HFFc6 (cell line): ENCODE results near the gene OR8U1. TPM values are rescaled to one million over a fixed set of nuclear protein-coding genes. Genes with fewer than 3 reads are reported as not detected.
"Not testable (repeated sequence)": the region's sequence is repeated elsewhere in the genome, so short reads cannot be mapped to it uniquely, and the experiment has no call there.

Experiments used
- DNase-seq: peaks from one replicate; pipeline ENCODE4 v3.0.0-alpha.2; 2018
- H3K27ac Mint-ChIP-seq: 2 replicates; pipeline ENCODE4 v1.8.0; 2020; ENCODE audit warnings: mild to moderate bottlenecking, mixed read lengths
- H3K27me3 Mint-ChIP-seq: 2 replicates; pipeline ENCODE4 v1.8.0; 2021; ENCODE audit warnings: mild to moderate bottlenecking, moderate library complexity, mixed read lengths; ENCODE audit not compliant: insufficient read depth
- H3K36me3 Mint-ChIP-seq: 2 replicates; pipeline ENCODE4 v1.8.0; 2021; ENCODE audit warnings: low read depth, mixed read lengths
- H3K4me1 Mint-ChIP-seq: 2 replicates; pipeline ENCODE4 v1.8.0; 2020; ENCODE audit warnings: low read depth, mixed read lengths
- H3K4me3 Mint-ChIP-seq: 2 replicates; pipeline ENCODE4 v1.8.0; 2020; ENCODE audit warnings: mild to moderate bottlenecking, moderate library complexity, mixed read lengths
- H3K9me3 Mint-ChIP-seq: 2 replicates; pipeline ENCODE4 v1.8.0; 2020; ENCODE audit warnings: mild to moderate bottlenecking, mixed read lengths
- total RNA-seq, 6 experiments: library from RNA; stranded (reverse); fragmentation: NEBNext Ultra II Directional; extraction: Animal tissue kit (Norgen Biotek cat#: 25700); gene quantifications; 2 replicates in 1 of 6; 3 replicates in 5 of 6; pipeline ENCODE4 v1.2.3, GENCODE V29; 2021
- TF ChIP-seq, protein P1 (sequence below): fragments of 200-600 bp; sonication (generic); IDR thresholded peaks from 2 replicates; pipeline ENCODE4 v1.5.0; 2021; ENCODE audit warnings: antibody characterized with exemption, mild to moderate bottlenecking

OR8U1 gene
- total RNA-seq, 6 experiments from 2014 or later, result not detected

DNA sequence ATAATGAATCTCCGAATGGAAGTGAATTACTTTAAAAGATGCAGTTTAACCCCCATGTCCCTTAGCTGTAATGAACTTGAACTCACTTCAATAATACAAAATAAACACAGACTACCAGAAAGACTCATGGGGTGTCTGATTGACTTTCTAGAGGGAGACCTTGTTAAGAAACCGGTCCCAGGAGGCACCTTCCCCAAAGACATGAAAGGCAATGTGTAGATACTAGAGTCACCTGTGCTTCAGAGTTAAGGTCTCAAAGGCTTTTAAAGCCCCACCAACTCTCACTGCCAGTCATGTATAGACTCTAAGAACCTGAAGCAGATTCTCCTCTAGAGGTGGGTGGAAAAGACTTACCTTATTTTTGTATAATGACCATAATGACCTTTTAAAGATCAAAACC lies 21.4 kb upstream of the OR8U1 start, which contains the start of gene OR8J1:
Gene OR8J1 (plus strand): TSS at position 301 of the 400 bp plus-strand sequence. CDS start 5,956 bp downstream, outside the sequence.
- Mint-ChIP-seq H3K27ac (no peak within 1 kb of the TSS), H3K9me3 (peaks cover 4% of the 10 kb centered on the region; the same call in 1 of the 2 replicates), H3K4me3 (no peak within 1 kb of the TSS), H3K4me1 (no peaks in the 10 kb centered on the region), H3K36me3 (no peaks in the 10 kb centered on the region), H3K27me3 (no peaks in the 10 kb centered on the region; the same call in 1 of the 2 replicates)
- TF ChIP-seq, protein P1, sequence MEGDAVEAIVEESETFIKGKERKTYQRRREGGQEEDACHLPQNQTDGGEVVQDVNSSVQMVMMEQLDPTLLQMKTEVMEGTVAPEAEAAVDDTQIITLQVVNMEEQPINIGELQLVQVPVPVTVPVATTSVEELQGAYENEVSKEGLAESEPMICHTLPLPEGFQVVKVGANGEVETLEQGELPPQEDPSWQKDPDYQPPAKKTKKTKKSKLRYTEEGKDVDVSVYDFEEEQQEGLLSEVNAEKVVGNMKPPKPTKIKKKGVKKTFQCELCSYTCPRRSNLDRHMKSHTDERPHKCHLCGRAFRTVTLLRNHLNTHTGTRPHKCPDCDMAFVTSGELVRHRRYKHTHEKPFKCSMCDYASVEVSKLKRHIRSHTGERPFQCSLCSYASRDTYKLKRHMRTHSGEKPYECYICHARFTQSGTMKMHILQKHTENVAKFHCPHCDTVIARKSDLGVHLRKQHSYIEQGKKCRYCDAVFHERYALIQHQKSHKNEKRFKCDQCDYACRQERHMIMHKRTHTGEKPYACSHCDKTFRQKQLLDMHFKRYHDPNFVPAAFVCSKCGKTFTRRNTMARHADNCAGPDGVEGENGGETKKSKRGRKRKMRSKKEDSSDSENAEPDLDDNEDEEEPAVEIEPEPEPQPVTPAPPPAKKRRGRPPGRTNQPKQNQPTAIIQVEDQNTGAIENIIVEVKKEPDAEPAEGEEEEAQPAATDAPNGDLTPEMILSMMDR, result no peak
- DNase-seq, result no peak

DNA sequence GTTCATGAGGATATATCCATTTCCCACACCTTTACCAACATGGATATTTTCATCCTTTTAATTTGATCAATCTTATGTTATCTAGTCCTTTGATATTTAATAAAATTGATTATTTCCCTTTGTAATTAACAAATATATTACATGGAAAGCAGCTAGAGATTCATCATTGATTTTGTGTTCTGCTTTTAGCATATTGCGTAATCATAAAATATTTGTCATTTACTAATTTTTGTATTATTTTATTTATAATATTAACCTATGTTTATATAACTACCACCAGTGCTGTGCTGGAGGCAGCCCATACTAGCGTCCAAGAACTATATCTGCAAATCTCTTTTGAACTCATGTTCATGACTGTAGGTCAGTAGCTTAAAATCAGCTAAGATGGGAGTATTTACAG lies 4.7 kb downstream of the OR8U1 start:
- Mint-ChIP-seq H3K4me3 (no peak overlapping the region), H3K27ac (no peak overlapping the region), H3K4me1 (no peaks in the 10 kb centered on the region), H3K27me3 (no peaks in the 10 kb centered on the region; the same call in 1 of the 2 replicates), H3K9me3 (peaks cover 7% of the 10 kb centered on the region), H3K36me3 (no peaks in the 10 kb centered on the region)
- DNase-seq, result no peak
- TF ChIP-seq, protein P1, result no peak

DNA sequence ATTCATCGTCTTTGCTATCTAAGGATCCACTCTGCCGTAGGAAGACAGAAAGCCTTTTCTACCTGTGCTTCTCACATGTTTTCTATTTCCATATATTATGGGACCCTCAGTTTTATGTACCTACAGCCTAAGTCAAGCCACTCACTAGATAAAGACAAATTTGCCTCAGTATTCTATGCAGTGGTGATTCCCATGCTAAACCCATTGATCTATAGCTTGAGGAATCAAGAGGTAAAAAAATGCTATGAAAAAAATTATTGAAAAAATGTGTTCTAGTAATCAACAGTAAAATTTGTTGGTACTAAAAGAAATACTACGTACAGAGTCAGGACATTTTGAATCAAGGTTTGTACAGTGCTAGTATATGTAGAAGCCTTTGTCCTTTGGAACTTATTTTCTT lies 19.0 kb downstream of the OR8U1 start:
- Mint-ChIP-seq H3K4me1 (no peaks in the 10 kb centered on the region), H3K36me3 (no peaks in the 10 kb centered on the region), H3K27ac (no peak overlapping the region), H3K4me3 (no peak overlapping the region), H3K27me3 (peaks cover 1% of the 10 kb centered on the region; the same call in 1 of the 2 replicates), H3K9me3 (peaks cover 9% of the 10 kb centered on the region; the same call in 1 of the 2 replicates)
- no peak for DNase-seq
- TF ChIP-seq, protein P1, result no peak

DNA sequence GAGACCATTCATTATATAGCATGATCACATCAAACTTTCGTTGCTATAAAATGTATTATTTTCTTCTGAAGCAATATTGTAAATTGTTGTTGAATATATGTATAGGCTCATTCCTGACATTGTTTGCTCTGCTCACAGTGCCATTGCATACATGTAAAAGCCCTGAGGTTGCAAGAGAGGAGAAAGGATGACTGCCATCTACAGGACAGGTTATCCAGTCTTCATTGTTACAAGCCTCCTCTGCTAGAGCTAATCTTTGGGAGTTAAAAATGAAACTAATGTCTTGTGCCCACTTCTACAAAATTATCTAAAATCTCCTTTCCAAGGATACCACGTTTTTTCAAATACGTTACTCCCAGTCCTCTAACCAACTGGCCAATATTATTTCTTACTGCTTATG lies 20.6 kb downstream of the OR8U1 start:
- no peak overlapping the region for H3K4me3 Mint-ChIP-seq
- no peak for DNase-seq
- H3K36me3 Mint-ChIP-seq, result no peaks in the 10 kb centered on the region
- TF ChIP-seq, protein P1, result no peak
- H3K9me3 Mint-ChIP-seq, result peaks cover 11% of the 10 kb centered on the region
- no peaks in the 10 kb centered on the region for H3K4me1 Mint-ChIP-seq
- peaks cover 1% of the 10 kb centered on the region; the same call in 1 of the 2 replicates for H3K27me3 Mint-ChIP-seq
- H3K27ac Mint-ChIP-seq, result no peak overlapping the region

DNA sequence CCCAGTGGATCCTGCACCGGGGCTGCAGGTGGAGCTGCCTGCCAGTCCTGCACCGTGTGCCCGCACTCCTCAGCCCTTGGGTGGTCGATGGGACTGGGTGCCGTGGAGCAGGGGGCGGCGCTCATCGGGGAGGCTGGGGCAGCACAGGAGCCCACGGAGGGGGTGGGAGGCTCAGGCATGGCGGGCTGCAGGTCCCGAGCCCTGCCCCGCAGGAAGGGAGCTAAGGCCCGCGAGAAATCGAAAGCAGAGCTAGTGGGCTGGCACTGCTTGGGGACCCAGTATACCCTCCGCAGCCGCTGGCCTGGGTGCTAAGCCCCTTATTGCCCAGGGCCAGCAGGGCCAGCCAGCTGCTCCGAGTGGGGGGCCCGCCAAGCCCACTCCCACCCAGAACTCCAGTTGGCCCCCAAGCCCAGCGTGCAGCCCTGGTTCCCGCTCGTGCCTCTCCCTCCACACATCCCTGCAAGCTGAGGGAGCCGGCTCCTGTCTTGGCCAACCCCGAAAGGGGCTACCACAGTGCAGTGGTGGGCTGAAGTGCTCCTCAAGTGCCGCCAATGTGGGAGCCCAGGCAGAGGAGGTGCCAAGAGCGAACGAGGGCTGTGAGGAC lies 26.5 kb downstream of the OR8U1 start:
- H3K4me3 Mint-ChIP-seq, H3K36me3 Mint-ChIP-seq, DNase-seq, H3K27ac Mint-ChIP-seq, H3K4me1 Mint-ChIP-seq, H3K27me3 Mint-ChIP-seq: not testable (repeated sequence)
- peaks cover 20% of the 10 kb centered on the region for H3K9me3 Mint-ChIP-seq

DNA sequence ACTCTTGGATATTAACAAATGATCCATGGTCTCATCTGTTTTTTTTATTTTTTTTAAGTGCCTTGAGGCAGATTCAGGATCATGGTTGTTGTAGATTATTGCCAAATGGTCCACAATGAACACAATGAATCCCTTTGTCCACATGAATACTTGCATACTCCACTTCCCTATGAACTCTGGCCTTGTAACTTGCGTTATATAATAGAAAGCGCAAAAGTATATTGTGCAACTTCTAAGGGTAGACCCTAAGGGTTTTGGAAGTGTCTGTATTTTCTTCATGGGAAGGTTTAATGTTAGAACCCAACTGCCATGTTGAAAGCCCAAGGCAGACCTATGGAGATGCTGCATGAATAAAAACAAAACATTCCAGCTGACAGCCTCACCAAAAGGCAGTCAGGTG lies 29.0 kb downstream of the OR8U1 start:
- DNase-seq, result no peak
- Mint-ChIP-seq H3K4me1 (no peaks in the 10 kb centered on the region), H3K27me3 (no peaks in the 10 kb centered on the region), H3K27ac (no peak overlapping the region), H3K9me3 (peaks cover 34% of the 10 kb centered on the region), H3K4me3 (no peak overlapping the region), H3K36me3 (no peaks in the 10 kb centered on the region)
- TF ChIP-seq, protein P1, result no peak
